GM23248 (cell line): Measurements from ENCODE around the gene CASP14. TPM values are rescaled to one million over a fixed set of nuclear protein-coding genes. Genes with fewer than 3 reads are reported as not detected.
"Not testable (repeated sequence)": the region's sequence is repeated elsewhere in the genome, so short reads cannot be mapped to it uniquely, and the experiment has no call there.

Experiments
- DNase-seq: peaks from one replicate; pipeline ENCODE4 v3.0.0-alpha.2; 2015
- H2AFZ ChIP-seq: fragments of 200-600 bp; sonication (generic); 2 replicates; pipeline ENCODE4 v1.6.1; 2016; ENCODE audit warnings: antibody characterized with exemption
- H3F3A ChIP-seq: fragments of 200-600 bp; sonication (generic); 2 replicates; pipeline ENCODE4 v1.6.1; 2016; ENCODE audit warnings: mild to moderate bottlenecking, antibody characterized with exemption, mixed run types; ENCODE audit not compliant: insufficient read depth
- H3K27ac ChIP-seq: fragments of 200-600 bp; sonication (generic); 2 replicates; pipeline ENCODE4 v1.5.1; 2016; ENCODE audit warnings: mild to moderate bottlenecking
- H3K27me3 ChIP-seq: fragments of 200-600 bp; sonication (generic); replicated peaks from 2 replicates; pipeline ENCODE4 v1.6.1; 2016; ENCODE audit warnings: mild to moderate bottlenecking; ENCODE audit not compliant: insufficient read depth
- H3K36me3 ChIP-seq: fragments of 200-600 bp; sonication (generic); 2 replicates; pipeline ENCODE4 v1.6.1; 2016; ENCODE audit warnings: low read depth, mild to moderate bottlenecking
- H3K4me1 ChIP-seq: fragments of 200-600 bp; sonication (generic); 2 replicates; pipeline ENCODE4 v1.6.1; 2016; ENCODE audit warnings: mild to moderate bottlenecking; ENCODE audit not compliant: insufficient read depth
- H3K4me2 ChIP-seq: fragments of 200-600 bp; sonication (generic); one replicate; pipeline ENCODE4 v1.6.1; 2016; ENCODE audit warnings: mild to moderate bottlenecking; ENCODE audit not compliant: unreplicated experiment
- H3K4me3 ChIP-seq: fragments of 200-600 bp; sonication (generic); 2 replicates; pipeline ENCODE4 v1.5.1; 2016; ENCODE audit warnings: mild to moderate bottlenecking
- H3K79me2 ChIP-seq: fragments of 200-600 bp; sonication (generic); 2 replicates; pipeline ENCODE4 v1.6.1; 2016; ENCODE audit warnings: mild to moderate bottlenecking; ENCODE audit not compliant: insufficient read depth
- H3K9ac ChIP-seq: fragments of 200-600 bp; sonication (generic); 2 replicates; pipeline ENCODE4 v1.6.1; 2016; ENCODE audit warnings: mild to moderate bottlenecking
- H3K9me2 ChIP-seq: fragments of 200-600 bp; sonication (generic); 2 replicates; pipeline ENCODE4 v1.6.1; 2016; ENCODE audit warnings: mixed run types, mild to moderate bottlenecking, moderate library complexity; ENCODE audit not compliant: insufficient read depth
- H3K9me3 ChIP-seq: fragments of 200-600 bp; sonication (generic); one replicate; pipeline ENCODE4 v1.6.1; 2017; ENCODE audit warnings: low read depth
- H4K20me1 ChIP-seq: fragments of 200-600 bp; sonication (generic); 2 replicates; pipeline ENCODE4 v1.6.0; 2016; ENCODE audit not compliant: insufficient read depth
- EZH2 ChIP-seq: fragments of 200-600 bp; sonication (generic); IDR thresholded peaks from 2 replicates; pipeline ENCODE4 v1.6.1; 2018; ENCODE audit warnings: antibody characterized with exemption, mild to moderate bottlenecking; ENCODE audit not compliant: insufficient read depth, poor library complexity, severe bottlenecking
- EZH2phosphoT487 ChIP-seq: fragments of 200-600 bp; sonication (generic); IDR thresholded peaks from 2 replicates; pipeline ENCODE4 v1.6.1; 2018; ENCODE audit warnings: antibody characterized with exemption, moderate library complexity, mild to moderate bottlenecking, low read depth; ENCODE audit not compliant: insufficient read depth
- WGBS, 2 experiments: methylation state at CpG; one replicate each; pipeline ENCODE4 v1.1.6; 2015 to 2017; ENCODE audit warnings: low lambda C conversion rate in 2 of 2, low coverage in 1 of 2; ENCODE audit errors: missing lambda C conversion rate in 2 of 2; 5-methylcytosine and 5-hydroxymethylcytosine counted together
- in situ Hi-C: fragments of 300-500 bp; cut with MboI; formaldehyde crosslinking; loops from 2 replicates; pipeline ENCODE4 v1.15.0; 2020
- polyA plus RNA-seq: library from polyadenylated mRNA; unstranded; fragments of >200 nt; fragmentation: Nextera tagmentation; extraction: Ambion mirVana; gene quantifications from 2 replicates; pipeline ENCODE4 v1.2.1, GENCODE V29; 2016
- total RNA-seq: library from RNA; depleted of rRNA; stranded (reverse); fragments of >200 nt; shearing (Covaris generic); gene quantifications from 2 replicates; pipeline ENCODE4 v1.2.3, GENCODE V29; 2014

The CASP14 gene
- total and polyA plus RNA-seq, 2 experiments from 2014 or later: not detected

GRCh38 chr19:15048128-15048527, 1.2 kb upstream of the CASP14 start:
- no peak overlapping the region for H3K9ac ChIP-seq
- H3K27me3 ChIP-seq: no peaks in the 10 kb centered on the region
- no peak overlapping the region for H3K27ac ChIP-seq
- no peaks in the 10 kb centered on the region for H3K36me3 ChIP-seq
- no peak overlapping the region for H3K4me2 ChIP-seq
- no peak overlapping the region for H3K4me3 ChIP-seq
- TF ChIP-seq EZH2phosphoT487 (no peak), EZH2 (no peak)
- no peaks in the 10 kb centered on the region for H4K20me1 ChIP-seq
- no peaks in the 10 kb centered on the region for H3K9me3 ChIP-seq
- DNase-seq: no peak
- no peaks in the 10 kb centered on the region for H3K4me1 ChIP-seq
- 19 to 27% methylated on average over 5 of the region's 5 CpGs for WGBS, 2 experiments
- in situ Hi-C loops: no loop called here
- H2AFZ ChIP-seq: no peak overlapping the region
- H3K79me2 ChIP-seq: no peaks in the 10 kb centered on the region
- H3F3A ChIP-seq: no peaks in the 10 kb centered on the region
- H3K9me2 ChIP-seq: no peaks in the 10 kb centered on the region

GRCh38 chr19:15050639-15051038, 1.4 kb downstream of the CASP14 start:
- in situ Hi-C loops: no loop called here
- Histone ChIP-seq H3K9ac (no peak overlapping the region), H3F3A (no peaks in the 10 kb centered on the region), H2AFZ (no peak overlapping the region), H4K20me1 (no peaks in the 10 kb centered on the region), H3K4me3 (no peak overlapping the region), H3K36me3 (no peaks in the 10 kb centered on the region), H3K4me1 (no peaks in the 10 kb centered on the region), H3K79me2 (no peaks in the 10 kb centered on the region), H3K9me2 (no peaks in the 10 kb centered on the region), H3K27ac (no peak overlapping the region), H3K27me3 (no peaks in the 10 kb centered on the region), H3K4me2 (no peak overlapping the region), H3K9me3 (no peaks in the 10 kb centered on the region)
- TF ChIP-seq EZH2: no peak
- TF ChIP-seq EZH2phosphoT487: no peak
- 36 to 53% methylated on average over 2 of the region's 2 CpGs for WGBS, 2 experiments
- no peak for DNase-seq

GRCh38 chr19:15062036-15062435, 12.8 kb downstream of the CASP14 start:
- no peak for DNase-seq
- Histone ChIP-seq H3K36me3 (no peaks in the 10 kb centered on the region), H3K4me1 (no peaks in the 10 kb centered on the region), H3K9me2 (no peaks in the 10 kb centered on the region), H3K79me2 (no peaks in the 10 kb centered on the region), H3K27me3 (no peaks in the 10 kb centered on the region; the same call in 1 of the 2 replicates), H3F3A (no peaks in the 10 kb centered on the region), H2AFZ (no peak overlapping the region), H3K9me3 (no peaks in the 10 kb centered on the region), H3K9ac (no peak overlapping the region), H3K27ac (no peak overlapping the region), H3K4me3 (no peak overlapping the region), H3K4me2 (no peak overlapping the region), H4K20me1 (no peaks in the 10 kb centered on the region)
- WGBS, 2 experiments: 53 to 60% methylated on average over 12 of the region's 12 CpGs
- in situ Hi-C loops: no loop called here
- TF ChIP-seq EZH2phosphoT487 (no peak), EZH2 (no peak)

GRCh38 chr19:15070386-15070785, 21.1 kb downstream of the CASP14 start:
- H3K4me1 ChIP-seq, H3K9me3 ChIP-seq, H3K79me2 ChIP-seq, DNase-seq, in situ Hi-C loops, H3K36me3 ChIP-seq, H3K4me2 ChIP-seq, H4K20me1 ChIP-seq, H3K4me3 ChIP-seq, H3K9me2 ChIP-seq, H3K27me3 ChIP-seq, H2AFZ ChIP-seq, H3F3A ChIP-seq, H3K27ac ChIP-seq, H3K9ac ChIP-seq: not testable (repeated sequence)
- 17 to 29% methylated on average over 4 of the region's 4 CpGs for WGBS, 2 experiments

GRCh38 chr19:15072930-15073647, 23.8 kb downstream of the CASP14 start:
- Histone ChIP-seq H3K27ac (no peak overlapping the region), H3K4me2 (no peak overlapping the region), H3K27me3 (no peaks in the 10 kb centered on the region), H3K4me3 (no peak overlapping the region), H3K79me2 (no peaks in the 10 kb centered on the region), H4K20me1 (no peaks in the 10 kb centered on the region), H3F3A (no peaks in the 10 kb centered on the region), H3K9me3 (no peaks in the 10 kb centered on the region), H3K4me1 (no peaks in the 10 kb centered on the region), H3K36me3 (no peaks in the 10 kb centered on the region), H3K9me2 (no peaks in the 10 kb centered on the region), H2AFZ (no peak overlapping the region), H3K9ac (no peak overlapping the region)
- DNase-seq: no peak
- 59 to 62% methylated on average over 23 of the region's 23 CpGs for WGBS, 2 experiments
- no peak for TF ChIP-seq EZH2phosphoT487
- TF ChIP-seq EZH2: no peak
- in situ Hi-C loops: no loop called here
